H1 (cell line): ENCODE data around the gene RBM6. TPM values are rescaled to one million over a fixed set of nuclear protein-coding genes. Genes with fewer than 3 reads are reported as not detected.

Experiments
- ASH2L ChIP-seq: fragments of 200-600, 300-600 bp; sonication (generic); IDR thresholded peaks from one replicate; pipeline ENCODE4 v1.7.1; 2017; ENCODE audit warnings: low read length
- CHD1 ChIP-seq: IDR thresholded peaks from 2 replicates; pipeline ENCODE4 v1.6.1; 2012; ENCODE audit warnings: low read depth, low read length, improper control_type of control experiment
- KDM5A ChIP-seq: fragments of 200-600 bp; IDR thresholded peaks from 2 replicates; pipeline ENCODE4 v1.7.1; 2012; ENCODE audit warnings: mild to moderate bottlenecking, low read length, inconsistent platforms, mixed read lengths
- NANOG ChIP-seq: IDR thresholded peaks from 2 replicates; pipeline ENCODE4 v1.6.1; 2011; ENCODE audit warnings: low read length, low read depth, mild to moderate bottlenecking, inconsistent platforms; ENCODE audit not compliant: insufficient read depth, poor library complexity, severe bottlenecking
- POLR2AphosphoS5 ChIP-seq: IDR thresholded peaks from 2 replicates; pipeline ENCODE4 v1.6.1; 2011; ENCODE audit warnings: low read depth, low read length
- RAD21 ChIP-seq, 2 experiments: IDR thresholded peaks in 1 of 2; conservative IDR thresholded peaks in 1 of 2; 2 replicates each; pipeline ENCODE4 v1.6.1; 2011; ENCODE audit warnings: low read depth in 2 of 2, low read length in 2 of 2, improper control_type of control experiment in 1 of 2, inconsistent platforms in 1 of 2, mild to moderate bottlenecking in 1 of 2, moderate library complexity in 1 of 2
- SIX5 ChIP-seq: IDR thresholded peaks from 2 replicates; pipeline ENCODE4 v1.6.1; 2011; ENCODE audit warnings: mild to moderate bottlenecking, low read depth, low read length
- SP1 ChIP-seq: IDR thresholded peaks from 2 replicates; pipeline ENCODE4 v1.6.1; 2011; ENCODE audit warnings: low read depth, low read length
- TAF7 ChIP-seq: optimal IDR thresholded peaks from 2 replicates; pipeline ENCODE3; 2011; ENCODE audit warnings: low read depth, mild to moderate bottlenecking, inconsistent platforms, low read length, moderate library complexity, borderline replicate concordance
- polyA plus RNA-seq, 7 experiments: library from polyadenylated mRNA; depleted of rRNA in 3 of 7; stranded (reverse) in 5 of 7; unstranded in 2 of 7; fragments of >200 nt in 5 of 7; fragments of 200-250 nt in 2 of 7; gene quantifications; 1 replicate in 5 of 7; 2 replicates in 1 of 7; 4 replicates in 1 of 7; pipeline versions ENCODE4 v1.2.1 to v1.2.3, GENCODE V29; 2011 to 2013; ENCODE audit warnings: missing spikeins in 2 of 7, mixed read lengths in 2 of 7
- total RNA-seq: library from RNA; stranded (reverse); fragmentation: NEBNext Ultra II Directional; extraction: Animal tissue kit (Norgen Biotek cat#: 25700); gene quantifications from 2 replicates; pipeline ENCODE4 v1.2.1, GENCODE V29; 2021

Gene RBM6
- total and polyA plus RNA-seq, 2 of the 8 experiments (the other 6 are each of a cell fraction or from before 2014, with no cell fraction given): 30.6 to 80.1 TPM

- TF ChIP-seq POLR2AphosphoS5: peak; percentile 71
- no peak for TF ChIP-seq SIX5
- peak; percentile 48 for TF ChIP-seq TAF7
- TF ChIP-seq NANOG: no peak
- no peak for TF ChIP-seq CHD1
- TF ChIP-seq ASH2L: peak; percentile 53
- peak; percentile 7 to 31; a peak in 2 of 4 replicates for TF ChIP-seq RAD21 (IDR thresholded peaks at IDR 0.05 in 1 of 2, conservative IDR thresholded peaks at IDR 0.05 in 1 of 2; ENCODE audit: low read depth in 2 of 2, low read length in 2 of 2)
- no peak for TF ChIP-seq KDM5A
- peak; percentile 45; the same call in 1 of the 2 replicates for TF ChIP-seq SP1
These were observed 36.2 kb upstream of the RBM6 start, which contains the start of gene MST1R (continued) for GRCh38 chr3:49903451-49904424.
